ENCODE data around the gene SH3PXD2A. TPM values are rescaled to one million over a fixed set of nuclear protein-coding genes. Genes with fewer than 3 reads are reported as not detected.
A peak's percentile ranks its signal among the peaks of the same experiment; 100 is the strongest.

The SH3PXD2A gene
- total RNA-seq, 2 donors from 2014 or later = 7.8 to 10.2 TPM

DNA sequence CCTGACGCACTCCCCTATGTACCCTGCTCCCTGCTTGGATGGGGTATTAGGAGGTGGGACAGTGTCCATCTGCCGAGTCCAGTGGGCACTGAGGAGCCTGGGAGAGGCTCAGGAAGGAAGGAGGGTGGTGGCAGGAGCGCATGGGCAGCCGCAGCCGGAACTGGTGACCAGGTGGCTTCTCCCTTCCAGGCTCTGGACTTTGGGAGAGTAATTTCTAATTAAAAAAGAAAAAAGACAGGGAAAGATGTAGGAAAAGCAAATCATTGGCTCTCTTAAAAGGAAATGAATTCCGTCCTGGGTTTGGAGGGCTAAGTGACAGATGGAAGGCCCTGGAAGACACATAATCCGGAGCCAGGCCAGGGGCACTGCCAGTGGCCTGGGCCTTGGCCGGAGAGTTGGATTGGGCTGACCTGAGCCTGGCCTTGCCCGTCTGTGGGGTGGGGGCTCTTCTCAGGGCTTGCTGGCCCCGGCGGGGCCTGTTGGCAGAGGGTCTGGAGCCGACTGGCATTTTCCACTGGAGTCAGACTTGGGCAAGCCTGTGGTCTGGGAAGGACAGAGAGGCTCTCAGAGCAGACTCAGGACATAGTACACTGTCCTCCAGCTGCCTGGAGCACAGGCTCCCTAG, 298.9 kb downstream of the SH3PXD2A start:
- DNase-seq (no peak), ATAC-seq (replicated peaks in 1 of 2) (no peak)
- no peak overlapping the region for H3K27ac Mint-ChIP-seq
- H3K27me3 Mint-ChIP-seq (ENCODE audit: low read depth) = peaks cover 28% of the 10 kb centered on the region
- peaks cover 16% of the 10 kb centered on the region for H3K4me1 Mint-ChIP-seq (ENCODE audit: low read depth)
- no peaks in the 10 kb centered on the region for H3K9me3 Mint-ChIP-seq
- no peaks in the 10 kb centered on the region for H3K36me3 Mint-ChIP-seq (ENCODE audit: insufficient read depth in 2 of 2)
- no peak overlapping the region for H3K4me3 Mint-ChIP-seq

DNA sequence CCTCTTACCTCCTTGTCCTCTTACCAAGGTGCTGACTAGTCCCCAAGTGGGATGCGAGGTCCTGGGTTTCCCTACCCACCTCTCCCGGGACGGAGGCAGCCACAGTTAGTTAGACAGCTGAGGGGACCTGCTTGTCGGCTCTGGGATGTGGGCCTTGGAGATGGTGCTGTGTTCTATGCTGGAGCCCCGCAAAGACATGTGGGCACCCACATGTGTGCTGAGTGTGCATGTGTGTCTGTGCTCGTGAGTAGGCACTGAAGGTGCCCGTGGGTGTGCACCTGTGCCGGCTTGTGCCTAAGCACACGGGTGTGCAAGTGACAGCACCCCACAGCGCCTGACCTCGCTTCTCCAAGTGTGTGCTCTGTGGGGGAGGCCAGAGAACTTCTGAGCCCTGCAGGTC, 299.7 kb downstream of the SH3PXD2A start:
- Mint-ChIP-seq H3K9me3 (no peaks in the 10 kb centered on the region), H3K27ac (no peak overlapping the region), H3K36me3 (ENCODE audit: insufficient read depth in 2 of 2) (no peaks in the 10 kb centered on the region), H3K4me1 (ENCODE audit: low read depth) (peaks cover 16% of the 10 kb centered on the region), H3K27me3 (ENCODE audit: low read depth) (peaks cover 28% of the 10 kb centered on the region), H3K4me3 (peak overlapping the region in 1 of 2 donors; percentile 52)
- ATAC-seq (replicated peaks in 1 of 2) (no peak), DNase-seq (no peak)

DNA sequence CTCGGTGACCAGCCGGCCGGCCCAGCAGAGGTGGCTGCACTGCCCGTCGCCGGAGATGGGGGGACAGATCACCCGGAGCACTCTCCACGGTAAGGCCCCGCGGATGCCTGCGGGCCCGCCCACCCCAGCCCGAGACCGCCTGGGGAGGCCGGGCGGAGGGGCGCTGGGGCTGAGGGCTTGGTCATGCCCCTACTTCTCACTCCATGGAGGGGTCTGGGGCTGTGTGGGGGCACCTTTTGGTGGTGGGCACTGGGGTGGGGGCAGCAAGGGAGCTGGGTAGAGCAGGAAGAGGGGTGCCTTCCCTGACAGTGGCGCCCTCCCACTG, 300.1 kb downstream of the SH3PXD2A start:
- no peaks in the 10 kb centered on the region for H3K9me3 Mint-ChIP-seq

DNA sequence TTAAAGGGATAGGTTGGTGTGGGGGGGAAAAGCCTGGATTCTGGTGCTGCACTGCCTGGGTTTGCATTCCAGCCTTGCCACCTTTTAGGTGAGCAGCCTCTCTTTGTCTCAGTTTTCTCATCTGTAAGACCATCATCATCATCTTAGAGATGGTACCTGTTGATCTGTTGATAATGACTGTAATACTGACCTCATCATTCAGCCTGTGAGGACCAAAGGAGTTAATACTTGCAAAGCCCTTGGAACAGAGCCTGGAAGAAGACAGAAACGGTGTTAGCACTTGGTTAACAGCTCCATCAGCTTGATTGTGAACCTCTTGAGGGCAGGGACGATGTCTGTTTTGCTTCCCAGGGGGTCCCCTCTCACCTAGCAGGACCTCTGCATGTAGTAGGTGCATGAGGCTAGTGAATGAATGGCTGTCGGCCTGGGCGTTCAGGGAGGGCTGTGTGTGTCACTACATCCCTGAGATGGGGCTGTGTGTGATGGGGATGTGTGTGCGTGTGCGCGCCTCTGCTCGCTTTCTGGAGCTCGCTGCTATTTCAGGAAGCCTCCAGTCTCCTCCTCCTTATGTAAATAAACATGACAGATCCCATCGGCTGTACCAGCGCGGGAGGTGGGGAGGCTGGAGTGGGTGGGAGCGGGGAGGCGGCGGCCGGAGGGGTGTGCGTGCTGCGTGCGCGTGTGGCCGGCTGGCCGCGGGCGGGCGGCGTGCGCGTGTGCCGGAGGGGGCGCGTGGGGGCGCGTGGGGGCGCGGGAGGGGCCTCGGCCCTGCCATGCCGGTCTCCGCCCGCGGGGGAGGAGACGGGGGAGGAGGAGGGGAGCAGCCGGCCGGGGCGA, 300.7 kb downstream of the SH3PXD2A start:
- no peak overlapping the region for H3K27ac Mint-ChIP-seq
- H3K9me3 Mint-ChIP-seq = no peaks in the 10 kb centered on the region
- peak overlapping the region; percentile 79 to 83 for H3K4me3 Mint-ChIP-seq
- H3K36me3 Mint-ChIP-seq (ENCODE audit: insufficient read depth in 2 of 2) = no peaks in the 10 kb centered on the region
- peaks cover 28% of the 10 kb centered on the region for H3K27me3 Mint-ChIP-seq (ENCODE audit: low read depth)
- peaks cover 16% of the 10 kb centered on the region for H3K4me1 Mint-ChIP-seq (ENCODE audit: low read depth)
- DNase-seq = peak; percentile 23 to 38
- peak; percentile 54 to 60 for ATAC-seq (replicated peaks in 1 of 2)

More for the DNA sequence above, 300.1 kb downstream of the SH3PXD2A start:
- peak; percentile 10 to 16 for ATAC-seq (replicated peaks in 1 of 2)
- H3K36me3 Mint-ChIP-seq (ENCODE audit: insufficient read depth in 2 of 2) = no peaks in the 10 kb centered on the region
- no peak for DNase-seq
- peaks cover 16% of the 10 kb centered on the region for H3K4me1 Mint-ChIP-seq (ENCODE audit: low read depth)
- peaks cover 28% of the 10 kb centered on the region for H3K27me3 Mint-ChIP-seq (ENCODE audit: low read depth)
- H3K4me3 Mint-ChIP-seq = peak overlapping the region in 1 of 2 donors; percentile 50
- H3K27ac Mint-ChIP-seq = no peak overlapping the region

DNA sequence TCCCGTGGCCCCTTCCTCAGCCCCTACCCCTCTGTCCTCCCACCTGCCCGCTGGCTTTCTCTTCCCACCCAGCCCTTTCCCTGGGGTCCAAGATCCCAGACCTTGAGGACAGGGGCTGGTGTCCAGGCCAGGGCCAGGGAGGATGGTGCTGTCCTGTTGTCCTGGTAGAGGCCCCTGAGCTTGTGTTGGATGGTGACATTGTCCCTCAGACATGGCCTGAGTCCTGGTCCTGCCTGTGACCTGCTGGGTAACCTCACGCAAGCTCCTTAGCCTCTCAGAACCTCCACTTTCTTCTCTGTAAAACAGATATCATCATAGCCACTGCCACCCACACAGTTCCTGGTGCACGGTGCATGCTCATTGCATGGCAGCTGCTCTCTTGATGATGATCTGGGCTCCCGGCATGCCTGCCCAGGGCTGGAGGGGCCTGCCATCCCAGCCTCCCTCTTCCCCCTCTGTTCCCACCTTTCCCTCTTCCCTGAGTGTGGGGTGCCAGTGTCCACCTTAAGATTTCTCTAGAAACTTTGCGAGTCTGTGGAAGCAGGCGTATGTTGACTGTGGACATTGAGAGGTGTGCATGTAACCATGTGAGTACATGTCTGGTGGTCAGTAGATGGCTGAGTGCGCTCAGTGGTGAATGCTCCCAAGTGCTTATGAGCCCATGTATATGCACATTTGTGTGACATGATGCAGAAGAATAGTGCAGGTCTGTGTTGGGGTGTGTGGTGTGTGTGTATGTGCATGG, 301.5 kb downstream of the SH3PXD2A start:
- peak; percentile 81 to 84 for ATAC-seq (replicated peaks in 1 of 2)
- H3K27ac Mint-ChIP-seq = no peak overlapping the region
- peak overlapping the region; percentile 79 to 83 for H3K4me3 Mint-ChIP-seq

DNA sequence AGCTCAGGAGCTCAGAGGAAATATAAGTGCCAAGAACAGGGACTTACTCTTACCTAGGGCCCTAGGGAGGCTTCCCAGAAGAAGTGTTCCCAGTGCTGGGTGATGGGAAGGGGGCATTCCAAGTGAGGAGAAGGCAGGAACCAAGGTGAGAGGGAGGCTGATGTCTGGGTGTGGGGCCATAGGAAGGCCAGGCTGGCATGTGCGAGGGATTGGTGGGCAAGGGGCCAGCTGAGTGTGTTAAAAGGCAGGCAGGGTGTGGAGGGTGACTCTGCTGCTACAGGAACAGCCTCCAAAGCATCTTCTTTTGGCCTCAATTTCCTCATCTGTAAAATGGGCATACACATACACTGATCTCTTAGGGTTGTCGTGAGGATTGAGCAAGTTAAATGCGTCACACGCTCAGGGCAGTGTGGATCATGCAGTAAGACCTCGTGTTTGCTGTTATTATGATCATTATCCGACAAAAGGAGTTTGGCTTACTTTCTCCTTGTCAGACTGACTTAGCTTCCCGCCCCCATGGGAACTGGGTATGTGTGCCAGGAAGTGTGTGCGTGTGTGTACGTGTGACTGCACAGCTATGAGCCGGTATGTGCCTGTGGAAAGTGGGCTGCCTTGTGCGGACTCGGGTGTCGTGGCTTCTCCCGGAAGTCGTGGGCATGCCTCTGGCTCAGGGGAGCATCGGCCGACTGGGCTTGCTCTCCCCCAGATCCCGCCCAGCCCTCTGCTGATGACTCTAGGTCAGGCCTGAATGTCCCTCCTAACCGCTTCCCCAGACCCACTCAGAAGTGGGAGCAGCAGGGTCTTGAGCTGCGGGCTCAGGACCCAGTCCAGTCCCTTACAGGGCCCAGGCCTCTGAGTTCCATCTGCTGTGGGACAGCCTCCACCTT, 302.3 kb downstream of the SH3PXD2A start:
- Mint-ChIP-seq H3K36me3 (ENCODE audit: insufficient read depth in 2 of 2) (no peaks in the 10 kb centered on the region), H3K27me3 (ENCODE audit: low read depth) (peaks cover 22% of the 10 kb centered on the region), H3K9me3 (no peaks in the 10 kb centered on the region), H3K4me1 (ENCODE audit: low read depth) (peaks cover 16% of the 10 kb centered on the region), H3K4me3 (no peak overlapping the region), H3K27ac (no peak overlapping the region)
- DNase-seq (no peak), ATAC-seq (replicated peaks in 1 of 2) (no peak)

More for the DNA sequence above, 301.5 kb downstream of the SH3PXD2A start:
- Mint-ChIP-seq H3K4me1 (ENCODE audit: low read depth) (peaks cover 16% of the 10 kb centered on the region), H3K36me3 (ENCODE audit: insufficient read depth in 2 of 2) (no peaks in the 10 kb centered on the region), H3K27me3 (ENCODE audit: low read depth) (peaks cover 28% of the 10 kb centered on the region), H3K9me3 (no peaks in the 10 kb centered on the region)
- peak; percentile 55 to 63 for DNase-seq

DNA sequence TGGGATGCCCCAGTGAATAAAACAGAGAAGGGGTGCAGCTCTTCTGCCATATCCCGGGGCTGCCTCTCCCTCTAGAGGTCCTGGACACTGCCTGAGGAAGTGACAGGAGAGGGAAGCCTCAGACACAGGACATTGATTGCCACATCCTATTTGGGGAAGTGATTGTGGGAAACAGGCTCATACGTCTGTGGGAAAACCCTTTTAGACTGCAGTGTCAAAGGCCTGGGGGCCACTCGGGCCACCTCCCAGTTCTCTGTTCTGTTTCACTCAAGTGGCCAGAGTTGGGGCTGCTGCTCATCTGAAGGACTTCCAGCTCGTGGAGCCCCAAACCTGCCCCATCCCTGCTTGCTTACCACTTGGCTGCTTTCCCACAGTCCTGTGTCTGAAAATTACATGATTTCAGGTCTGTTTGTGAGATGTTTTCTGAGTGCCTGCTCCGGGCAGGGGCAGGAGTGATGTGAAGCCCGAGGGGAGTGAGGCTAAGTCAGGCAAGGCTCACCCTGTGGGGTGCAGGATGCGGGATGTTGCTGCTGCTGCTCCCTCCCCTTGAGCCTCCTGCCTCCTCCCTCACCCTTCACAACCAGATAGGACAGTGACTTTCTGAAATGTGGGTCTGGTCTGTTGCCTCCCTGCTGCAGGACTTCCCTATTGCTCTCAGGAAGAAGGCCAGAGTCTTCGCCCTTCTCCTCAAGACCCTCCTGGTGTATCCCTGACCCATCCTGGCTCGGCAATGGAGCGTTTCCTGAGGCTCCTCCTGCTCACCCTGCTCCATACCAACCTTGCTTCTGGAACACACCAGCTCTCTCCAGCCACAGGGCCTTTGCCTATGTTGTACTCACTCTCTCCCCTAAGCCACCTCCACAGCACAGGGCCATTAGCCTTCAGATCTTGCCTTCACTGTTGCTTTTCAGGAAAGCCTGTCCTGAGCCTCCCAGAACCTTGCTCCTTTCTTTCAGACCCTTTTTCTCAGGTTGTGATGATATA, 303.5 kb downstream of the SH3PXD2A start:
- Mint-ChIP-seq H3K27ac (no peak overlapping the region), H3K4me1 (ENCODE audit: low read depth) (peaks cover 16% of the 10 kb centered on the region)

DNA sequence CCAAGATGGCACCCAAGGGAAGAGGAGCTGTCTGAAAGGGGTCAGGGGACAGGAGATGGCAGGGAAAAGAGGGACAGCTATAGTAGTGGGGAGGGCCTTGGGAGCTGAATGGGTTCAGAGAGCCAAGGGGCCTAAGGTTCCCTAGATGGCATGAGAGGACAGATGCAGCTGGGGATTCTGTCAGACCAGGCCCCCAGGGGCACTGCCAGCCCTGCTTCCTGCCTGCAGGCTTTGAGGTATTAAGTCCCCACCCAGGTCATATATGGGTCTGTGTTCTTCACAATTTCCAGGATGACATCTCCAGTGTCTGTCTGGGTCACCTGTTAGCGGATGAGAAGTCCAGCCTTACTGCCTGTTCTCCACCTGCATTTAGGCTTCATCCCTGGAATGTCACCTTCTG, 305.1 kb downstream of the SH3PXD2A start:
- H3K4me3 Mint-ChIP-seq = no peak overlapping the region
- H3K4me1 Mint-ChIP-seq (ENCODE audit: low read depth) = peaks cover 16% of the 10 kb centered on the region
- H3K27me3 Mint-ChIP-seq (ENCODE audit: low read depth) = peaks cover 10% of the 10 kb centered on the region
- no peaks in the 10 kb centered on the region for H3K9me3 Mint-ChIP-seq
- no peaks in the 10 kb centered on the region for H3K36me3 Mint-ChIP-seq (ENCODE audit: insufficient read depth in 2 of 2)
- ATAC-seq (replicated peaks in 1 of 2) = no peak
- DNase-seq = no peak
- no peak overlapping the region for H3K27ac Mint-ChIP-seq

More for the DNA sequence above, 303.5 kb downstream of the SH3PXD2A start:
- H3K36me3 Mint-ChIP-seq (ENCODE audit: insufficient read depth in 2 of 2) = no peaks in the 10 kb centered on the region
- no peak for DNase-seq
- no peak overlapping the region for H3K4me3 Mint-ChIP-seq
- no peak for ATAC-seq (replicated peaks in 1 of 2)
- no peaks in the 10 kb centered on the region for H3K9me3 Mint-ChIP-seq
- H3K27me3 Mint-ChIP-seq (ENCODE audit: low read depth) = peaks cover 18% of the 10 kb centered on the region

DNA sequence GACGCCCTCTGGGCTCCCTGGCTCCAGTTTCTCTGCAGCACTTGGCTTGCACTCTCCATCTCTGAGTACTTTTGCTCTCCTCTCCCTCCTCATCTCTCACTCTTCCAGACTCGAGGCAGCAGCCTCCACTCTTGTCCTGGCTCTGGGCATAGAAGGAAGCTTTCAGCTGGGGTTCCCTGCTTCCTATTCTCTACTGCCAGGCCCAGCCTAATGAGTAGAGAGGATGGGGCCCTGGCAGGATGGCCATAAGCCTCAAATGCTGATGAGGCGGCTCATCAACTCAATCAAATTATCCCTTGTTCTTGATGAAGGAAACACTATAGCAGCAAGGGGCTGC, 306.1 kb downstream of the SH3PXD2A start:
- peaks cover 4% of the 10 kb centered on the region for H3K27me3 Mint-ChIP-seq (ENCODE audit: low read depth)
- DNase-seq = no peak
- no peak overlapping the region for H3K4me3 Mint-ChIP-seq
- no peak for ATAC-seq (replicated peaks in 1 of 2)
- no peaks in the 10 kb centered on the region for H3K9me3 Mint-ChIP-seq
- no peaks in the 10 kb centered on the region for H3K36me3 Mint-ChIP-seq (ENCODE audit: insufficient read depth in 2 of 2)
- no peak overlapping the region for H3K27ac Mint-ChIP-seq
- peaks cover 9% of the 10 kb centered on the region for H3K4me1 Mint-ChIP-seq (ENCODE audit: low read depth)

DNA sequence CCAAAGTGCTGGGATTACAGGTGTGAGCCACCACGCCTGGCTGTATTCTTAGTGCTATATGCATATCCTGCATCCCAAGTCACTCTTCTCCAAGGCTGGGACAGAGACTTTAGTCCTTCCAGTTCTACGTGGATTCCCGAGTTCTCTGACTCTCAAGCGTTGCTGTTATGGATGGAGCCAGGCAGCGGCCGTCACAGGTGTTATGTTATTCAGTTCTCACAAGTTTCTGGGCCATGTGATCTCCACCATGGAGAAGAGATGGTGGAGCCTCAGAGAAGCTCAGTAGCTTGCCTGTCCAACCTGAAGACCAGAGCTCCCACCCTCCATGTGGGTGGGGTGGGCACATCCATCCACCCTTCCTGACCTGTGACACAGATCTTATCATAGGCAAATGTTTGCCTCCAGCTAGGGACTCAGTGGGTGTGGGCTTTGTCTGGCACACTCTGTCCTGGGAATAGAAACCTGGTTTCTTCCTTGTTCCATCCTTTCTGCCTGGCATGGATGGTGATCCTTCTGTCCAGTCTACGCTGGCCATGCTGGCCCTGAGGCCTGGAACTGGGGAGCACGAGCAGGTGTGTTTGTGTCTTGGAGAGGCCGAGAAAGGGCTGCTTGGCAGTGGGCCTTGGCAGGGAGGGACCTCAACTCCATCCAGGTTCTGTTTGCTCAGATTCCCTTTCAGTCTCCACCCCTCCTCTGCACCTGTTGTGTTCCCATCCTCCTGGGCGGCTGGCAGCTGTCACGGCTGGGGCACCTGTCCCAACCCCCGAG, 306.6 kb downstream of the SH3PXD2A start:
- ATAC-seq (replicated peaks in 1 of 2) = no peak
- H3K27me3 Mint-ChIP-seq (ENCODE audit: low read depth) = no peaks in the 10 kb centered on the region
- H3K4me3 Mint-ChIP-seq = no peak overlapping the region
- H3K4me1 Mint-ChIP-seq (ENCODE audit: low read depth) = peaks cover 4% of the 10 kb centered on the region
- no peak for DNase-seq
- H3K9me3 Mint-ChIP-seq = no peaks in the 10 kb centered on the region
- no peak overlapping the region for H3K27ac Mint-ChIP-seq
- H3K36me3 Mint-ChIP-seq (ENCODE audit: insufficient read depth in 2 of 2) = no peaks in the 10 kb centered on the region

DNA sequence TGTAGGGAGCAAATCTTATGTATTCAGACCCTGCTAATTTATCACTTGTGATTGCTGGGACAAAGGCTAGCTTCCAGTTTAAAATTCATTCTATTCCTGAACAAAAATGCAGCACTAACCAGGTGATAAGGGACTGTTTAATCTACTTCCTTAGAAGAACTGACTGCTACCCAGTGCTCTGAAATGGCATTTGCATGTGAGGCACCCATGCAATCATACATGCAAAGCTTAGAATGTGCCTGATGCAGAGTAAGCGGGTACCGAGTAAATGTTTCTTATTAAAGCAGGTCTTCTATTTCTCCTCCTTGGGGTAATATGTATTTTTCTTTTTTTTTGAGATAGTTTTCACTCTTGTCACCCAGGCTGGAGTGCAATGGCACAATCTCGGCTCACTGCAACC, 307.4 kb downstream of the SH3PXD2A start:
- Mint-ChIP-seq H3K27ac (no peak overlapping the region), H3K4me3 (no peak overlapping the region), H3K27me3 (ENCODE audit: low read depth) (no peaks in the 10 kb centered on the region), H3K4me1 (ENCODE audit: low read depth) (peaks cover 4% of the 10 kb centered on the region), H3K9me3 (no peaks in the 10 kb centered on the region), H3K36me3 (ENCODE audit: insufficient read depth in 2 of 2) (no peaks in the 10 kb centered on the region)
- DNase-seq = no peak
- ATAC-seq (replicated peaks in 1 of 2) = no peak
